T-helper 17 cell (primary cell): ENCODE measurements around the gene XXYLT1. TPM values are rescaled to one million over a fixed set of nuclear protein-coding genes. Genes with fewer than 3 reads are reported as not detected.
A peak's percentile ranks its signal among the peaks of the same experiment; 100 is the strongest.

ENCODE experiments used
- ATAC-seq: fragments of 150-1000 bp; cut with Tn5 transposase; 2 replicates; pipeline ENCODE4 v1.10.0; 2021; ENCODE audit warnings: mild to moderate bottlenecking, moderate library complexity
- DNase-seq, 3 donors: peaks; one replicate each; pipeline versions ENCODE4 v3.0.0 to v3.0.0-alpha.2; 2020 to 2021
- H3K9me3 ChIP-seq: one replicate; pipeline ENCODE4 v1.7.0; 2013; ENCODE audit warnings: low read length, mild to moderate bottlenecking; ENCODE audit not compliant: control insufficient read depth, poor library complexity, severe bottlenecking
- H3K27ac Mint-ChIP-seq: one replicate; pipeline ENCODE4 v1.8.0; 2022; ENCODE audit warnings: mild to moderate bottlenecking, moderate library complexity, mixed read lengths
- H3K27me3 Mint-ChIP-seq: one replicate; pipeline ENCODE4 v1.8.0; 2022; ENCODE audit warnings: mixed read lengths
- H3K36me3 Mint-ChIP-seq: one replicate; pipeline ENCODE4 v1.8.0; 2022; ENCODE audit warnings: low read depth, mixed read lengths
- H3K4me1 Mint-ChIP-seq: one replicate; pipeline ENCODE4 v1.8.0; 2022; ENCODE audit warnings: mild to moderate bottlenecking, mixed read lengths
- H3K4me3 Mint-ChIP-seq: one replicate; pipeline ENCODE4 v1.8.0; 2022; ENCODE audit warnings: mild to moderate bottlenecking, moderate library complexity, mixed read lengths
- total RNA-seq, 4 donors: library from RNA in 2 of 4; stranded (reverse) in 2 of 4; gene quantifications; one replicate each; pipeline ENCODE4 v1.2.3 and lab custom pipeline; 2022 to 2026

Gene XXYLT1
- total RNA-seq, 2 donors from 2014 or later: 7.6 to 7.7 TPM

DNA sequence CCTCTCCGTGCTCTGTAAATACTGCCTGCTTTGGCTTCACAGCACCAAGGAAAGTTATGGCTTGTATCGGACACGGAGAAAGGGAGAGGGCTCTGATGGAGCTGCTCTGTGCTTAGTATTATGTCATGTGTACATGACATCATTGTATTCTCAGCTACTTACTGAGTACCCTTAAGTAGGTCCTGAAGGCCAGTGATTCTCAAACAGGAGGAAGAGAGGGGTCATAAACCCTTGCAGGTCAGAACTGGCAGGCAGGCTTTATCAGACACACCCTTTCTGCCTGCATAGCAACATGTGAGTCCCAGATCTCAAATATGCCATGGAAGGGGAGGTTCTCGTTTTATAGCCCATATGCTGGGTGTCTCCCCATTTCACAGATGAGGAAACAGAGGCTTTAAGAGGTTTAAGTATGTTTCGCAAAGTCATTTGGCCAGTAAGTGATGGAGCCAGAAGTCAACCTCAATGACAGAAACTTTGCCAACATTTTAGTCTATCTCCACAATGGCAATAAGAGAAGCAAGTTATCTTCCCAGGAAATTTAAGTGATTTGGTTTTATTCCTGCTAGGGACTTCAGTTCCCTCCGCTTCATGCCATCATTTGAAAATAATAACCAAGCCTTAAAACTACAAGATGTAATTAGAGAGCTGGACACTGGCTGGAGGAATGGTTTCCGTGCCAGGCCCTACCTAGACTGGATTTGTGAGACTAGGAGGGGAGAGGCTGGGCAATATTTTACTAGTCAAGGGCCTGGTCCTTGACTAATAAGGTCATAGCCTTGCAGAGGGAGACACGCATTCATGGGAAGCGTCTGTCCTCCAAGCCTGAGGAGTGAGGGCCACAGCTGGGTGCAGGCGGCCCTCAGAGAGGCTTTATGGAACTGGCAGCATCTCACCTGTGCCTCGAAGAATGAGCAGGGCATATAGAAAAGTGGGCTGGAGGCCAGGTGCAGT lies 133.0 kb downstream of the XXYLT1 start:
- peaks cover 5% of the 10 kb centered on the region for H3K4me1 Mint-ChIP-seq

DNA sequence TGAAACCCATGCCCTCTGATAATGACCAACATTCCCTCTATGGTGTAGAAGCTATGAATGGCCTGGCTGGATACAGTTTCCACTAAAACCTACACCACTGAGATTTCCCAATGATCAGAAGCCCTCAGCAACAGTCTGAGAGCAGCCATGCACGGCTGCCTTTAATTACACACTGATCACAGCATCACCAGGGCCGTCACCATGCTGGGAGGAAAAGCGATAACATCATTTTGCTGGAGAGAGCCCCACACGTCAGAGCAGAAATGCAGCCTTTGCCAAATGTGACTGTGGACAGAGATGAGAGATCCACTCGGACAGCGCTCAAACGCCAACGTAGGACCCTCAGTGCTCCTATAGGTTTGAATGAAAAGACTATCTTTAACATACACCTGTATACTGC lies 135.0 kb downstream of the XXYLT1 start:
- H3K27ac Mint-ChIP-seq: peak overlapping the region; percentile 86
- DNase-seq: no peak
- no peaks in the 10 kb centered on the region for H3K36me3 Mint-ChIP-seq
- H3K4me3 Mint-ChIP-seq: no peak overlapping the region
- no peak for ATAC-seq
- H3K27me3 Mint-ChIP-seq: peaks cover 4% of the 10 kb centered on the region
- H3K4me1 Mint-ChIP-seq: peaks cover 12% of the 10 kb centered on the region
- no peaks in the 10 kb centered on the region for H3K9me3 ChIP-seq

More for the DNA sequence above, 133.0 kb downstream of the XXYLT1 start:
- Mint-ChIP-seq H3K27me3 (peaks cover 4% of the 10 kb centered on the region), H3K27ac (peak overlapping the region; percentile 19), H3K4me3 (peak overlapping the region; percentile 4), H3K36me3 (no peaks in the 10 kb centered on the region)
- no peak for ATAC-seq
- DNase-seq: no peak
- peaks cover 5% of the 10 kb centered on the region for H3K9me3 ChIP-seq

DNA sequence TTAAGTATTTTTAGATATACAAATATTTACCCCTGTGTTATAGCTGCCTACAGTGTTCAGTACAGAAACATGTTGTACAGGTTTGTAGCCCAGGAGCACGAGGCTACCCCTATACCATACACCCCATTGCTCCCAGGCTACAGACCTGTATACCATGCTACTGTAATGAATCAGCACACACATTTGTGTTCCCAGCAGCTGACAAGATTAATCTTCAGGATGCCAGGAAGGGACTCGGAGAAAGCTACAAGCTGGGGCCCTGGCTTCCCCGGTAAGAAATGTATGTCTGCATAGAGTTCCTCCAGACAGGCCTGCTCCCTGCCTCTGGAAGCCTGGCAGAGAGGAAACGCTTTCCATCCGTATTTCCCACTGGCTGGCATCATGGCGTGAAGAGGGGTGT lies 136.5 kb downstream of the XXYLT1 start:
- no peak for DNase-seq
- no peaks in the 10 kb centered on the region for H3K9me3 ChIP-seq
- no peak for ATAC-seq
- no peak overlapping the region for H3K4me3 Mint-ChIP-seq
- peaks cover 24% of the 10 kb centered on the region for H3K4me1 Mint-ChIP-seq
- H3K27ac Mint-ChIP-seq: peak overlapping the region; percentile 86
- H3K36me3 Mint-ChIP-seq: peaks cover 2% of the 10 kb centered on the region
- H3K27me3 Mint-ChIP-seq: peaks cover 14% of the 10 kb centered on the region

DNA sequence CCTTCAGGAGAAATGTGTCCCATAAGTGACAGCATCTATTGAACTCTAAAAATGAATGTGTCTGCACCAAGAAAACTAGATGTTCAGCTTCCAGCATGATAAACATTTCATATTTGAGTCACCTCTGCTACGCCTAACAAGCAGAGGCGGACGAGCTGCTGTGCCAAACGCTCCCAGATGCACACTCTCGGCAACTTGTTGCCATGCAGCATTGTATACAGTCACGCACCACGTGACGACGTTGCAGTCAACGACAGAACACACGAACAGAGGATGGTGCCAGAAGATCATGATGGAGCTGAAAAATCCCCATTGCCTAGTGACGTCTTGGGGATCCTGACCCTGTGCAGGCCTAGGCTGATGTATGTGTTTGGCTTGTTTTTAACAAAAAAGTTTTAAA lies 137.5 kb downstream of the XXYLT1 start:
- ATAC-seq (peak; percentile 91), DNase-seq (peak; percentile 31 to 40 (median 39))
- H3K27ac Mint-ChIP-seq: peak overlapping the region; percentile 91
- no peak overlapping the region for H3K4me3 Mint-ChIP-seq
- H3K27me3 Mint-ChIP-seq: peaks cover 14% of the 10 kb centered on the region
- H3K9me3 ChIP-seq: no peaks in the 10 kb centered on the region
- peaks cover 2% of the 10 kb centered on the region for H3K36me3 Mint-ChIP-seq
- H3K4me1 Mint-ChIP-seq: peaks cover 33% of the 10 kb centered on the region

DNA sequence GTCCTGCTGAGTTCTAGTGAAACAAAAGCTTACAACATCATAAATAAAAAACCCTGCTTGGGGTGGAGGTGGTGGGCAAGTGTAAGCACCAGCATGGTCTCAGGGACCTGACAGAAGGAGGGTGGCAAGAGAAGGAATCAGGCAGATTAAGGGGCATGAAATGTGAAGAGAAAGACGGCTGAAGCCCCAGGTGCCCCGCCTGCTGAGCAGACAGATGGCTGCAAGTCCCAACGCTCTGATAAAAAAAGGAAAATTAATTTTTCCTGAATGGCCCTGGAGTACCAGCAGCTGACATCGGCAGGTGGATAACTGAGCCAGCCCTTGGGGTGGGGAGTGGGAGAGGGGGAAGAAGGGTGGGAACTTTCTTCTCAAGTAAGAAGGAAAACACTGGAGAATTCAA lies 137.9 kb downstream of the XXYLT1 start:
- peak overlapping the region; percentile 91 for H3K27ac Mint-ChIP-seq
- H3K4me1 Mint-ChIP-seq: peaks cover 37% of the 10 kb centered on the region
- peaks cover 14% of the 10 kb centered on the region for H3K27me3 Mint-ChIP-seq
- H3K4me3 Mint-ChIP-seq: no peak overlapping the region
- no peaks in the 10 kb centered on the region for H3K9me3 ChIP-seq
- ATAC-seq: no peak
- H3K36me3 Mint-ChIP-seq: peaks cover 5% of the 10 kb centered on the region
- no peak for DNase-seq

DNA sequence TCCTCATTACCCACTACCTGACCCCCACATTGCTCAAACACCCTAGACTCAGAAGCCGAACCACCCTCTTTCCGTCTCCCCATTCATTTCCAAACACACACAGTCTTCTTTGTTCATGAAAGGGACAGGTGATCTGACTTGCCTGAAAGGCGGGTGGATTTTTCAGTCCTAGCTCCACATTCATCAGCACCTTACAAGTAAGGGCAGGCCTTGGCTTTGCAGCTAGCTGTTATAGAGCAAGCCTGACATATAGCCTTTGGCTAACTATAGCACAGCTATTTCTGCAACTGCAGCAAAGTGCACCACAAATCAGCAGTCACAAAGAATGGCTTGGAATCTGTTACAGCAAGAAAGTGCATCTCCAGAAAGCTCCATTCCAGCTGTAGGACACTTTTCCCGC lies 139.8 kb downstream of the XXYLT1 start:
- Mint-ChIP-seq H3K36me3 (peaks cover 5% of the 10 kb centered on the region), H3K27ac (peak overlapping the region; percentile 9), H3K4me3 (no peak overlapping the region), H3K4me1 (peaks cover 41% of the 10 kb centered on the region), H3K27me3 (peaks cover 14% of the 10 kb centered on the region)
- ATAC-seq (no peak), DNase-seq (no peak)
- no peaks in the 10 kb centered on the region for H3K9me3 ChIP-seq

DNA sequence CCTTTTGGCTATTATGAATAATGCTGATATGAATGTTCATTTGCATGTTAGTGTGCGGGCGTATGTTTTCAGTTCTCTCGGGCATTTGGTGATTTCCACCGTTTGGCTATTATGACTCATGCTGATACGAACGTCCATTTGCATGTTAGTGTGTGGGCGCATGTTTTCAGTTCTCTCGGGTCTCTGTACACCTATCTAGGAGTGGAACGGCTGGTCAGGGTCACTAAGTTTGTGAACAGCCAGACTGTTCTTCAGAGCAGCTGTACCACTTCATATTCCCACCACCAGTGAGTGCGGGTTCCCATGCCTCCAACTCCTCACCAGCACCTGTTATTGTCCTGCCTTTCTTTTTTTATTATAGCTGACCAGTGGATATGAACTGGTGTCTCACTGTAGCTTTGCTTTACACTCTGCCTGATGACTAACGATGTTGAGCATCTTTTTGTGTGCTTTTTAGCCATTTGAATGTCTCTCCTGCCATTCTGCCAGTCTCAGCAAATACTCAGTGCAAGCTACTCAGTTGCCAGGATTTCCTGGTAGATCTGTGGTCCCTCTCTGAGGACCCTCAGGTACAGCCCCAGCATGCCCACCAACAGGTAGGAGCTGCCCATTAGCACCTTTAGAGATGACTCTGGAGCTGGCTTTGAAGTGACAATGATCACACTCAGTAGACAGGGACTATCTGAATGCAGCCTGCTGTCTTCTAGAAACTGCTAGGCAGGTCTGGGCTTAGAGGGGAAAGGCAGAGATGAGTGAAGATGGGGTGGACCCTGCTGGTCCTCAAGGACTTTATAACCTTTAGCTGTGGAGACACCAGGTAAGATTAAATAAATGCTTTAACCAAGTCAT lies 141.1 kb downstream of the XXYLT1 start:
- peak; percentile 35 for ATAC-seq

DNA sequence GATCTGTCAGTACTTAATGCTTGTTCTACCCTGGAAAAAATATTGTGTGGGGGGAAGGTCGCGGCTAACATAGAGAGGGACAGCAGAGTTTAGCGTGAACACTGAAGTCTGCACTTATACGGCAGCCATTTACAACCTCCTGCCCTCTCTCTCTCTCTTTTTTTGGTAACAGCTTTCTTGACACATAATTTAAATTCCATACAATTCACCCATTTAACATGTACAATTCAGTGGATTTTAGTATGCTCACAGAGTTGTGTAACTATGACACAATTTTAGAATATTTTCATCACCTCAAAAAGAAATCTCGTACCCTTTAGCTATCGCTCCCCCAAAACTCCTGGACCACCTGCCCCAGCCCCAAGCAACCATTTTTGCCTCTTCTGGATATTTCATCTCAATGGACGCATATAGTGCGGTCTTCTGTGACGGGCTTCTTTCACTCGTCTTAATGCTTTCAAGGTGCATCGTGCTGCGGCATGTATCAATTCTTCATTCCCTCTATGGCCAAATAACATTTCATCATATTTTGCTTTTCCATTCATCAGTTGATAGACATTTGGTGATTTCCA lies 141.8 kb downstream of the XXYLT1 start:
- H3K4me3 Mint-ChIP-seq: peak overlapping the region; percentile 87
- no peak for ATAC-seq
- no peaks in the 10 kb centered on the region for H3K9me3 ChIP-seq
- DNase-seq: no peak
- peaks cover 5% of the 10 kb centered on the region for H3K36me3 Mint-ChIP-seq
- peaks cover 10% of the 10 kb centered on the region for H3K27me3 Mint-ChIP-seq
- H3K4me1 Mint-ChIP-seq: peaks cover 41% of the 10 kb centered on the region
- H3K27ac Mint-ChIP-seq: peak overlapping the region; percentile 94

More for the DNA sequence above, 141.1 kb downstream of the XXYLT1 start:
- peak overlapping the region; percentile 94 for H3K27ac Mint-ChIP-seq
- peak overlapping the region; percentile 87 for H3K4me3 Mint-ChIP-seq
- peaks cover 41% of the 10 kb centered on the region for H3K4me1 Mint-ChIP-seq
- DNase-seq: no peak
- H3K36me3 Mint-ChIP-seq: peaks cover 5% of the 10 kb centered on the region
- H3K9me3 ChIP-seq: no peaks in the 10 kb centered on the region
- H3K27me3 Mint-ChIP-seq: peaks cover 14% of the 10 kb centered on the region

DNA sequence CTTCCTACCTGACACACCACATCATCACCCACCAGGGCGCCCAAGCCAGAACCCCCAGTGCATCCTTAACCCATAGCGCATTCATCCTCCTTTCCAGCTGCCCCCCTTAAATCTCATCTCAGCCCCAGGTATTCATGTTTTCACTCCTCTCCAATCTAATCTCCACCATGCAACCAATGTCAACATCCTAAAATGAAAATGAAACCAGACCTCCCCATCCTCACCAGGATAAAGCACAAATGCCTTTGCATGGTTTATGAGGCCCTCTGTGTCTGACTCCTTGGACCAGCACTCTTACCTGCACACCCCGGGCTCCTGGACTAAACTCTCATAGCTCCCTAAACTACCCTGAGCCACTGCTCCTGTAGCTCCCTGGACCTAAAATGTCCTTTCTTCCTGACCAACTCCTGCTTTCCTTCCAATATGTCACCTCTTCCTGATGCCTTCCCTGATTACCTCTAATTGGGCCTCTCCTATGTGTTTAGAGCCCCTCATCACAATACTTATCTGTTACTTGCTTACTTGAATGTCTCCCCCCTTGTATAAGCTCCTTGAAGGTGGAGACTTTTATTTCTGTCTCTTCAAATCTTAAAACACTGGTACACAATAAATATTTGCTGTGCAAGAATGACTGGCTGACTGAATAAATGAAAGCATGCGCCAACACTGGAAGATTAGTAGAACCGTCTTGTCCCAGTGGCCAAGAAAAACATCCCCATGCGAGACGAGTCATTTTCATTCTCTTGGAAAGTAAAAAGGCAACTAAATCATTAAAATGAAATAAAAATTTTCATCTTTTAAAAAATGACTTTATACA lies 142.5 kb downstream of the XXYLT1 start:
- H3K9me3 ChIP-seq: no peaks in the 10 kb centered on the region
- no peak for DNase-seq
- Mint-ChIP-seq H3K4me1 (peaks cover 39% of the 10 kb centered on the region), H3K4me3 (peak overlapping the region; percentile 57), H3K36me3 (peaks cover 5% of the 10 kb centered on the region), H3K27ac (peak overlapping the region; percentile 94), H3K27me3 (peaks cover 10% of the 10 kb centered on the region)
- peak; percentile 30 for ATAC-seq

DNA sequence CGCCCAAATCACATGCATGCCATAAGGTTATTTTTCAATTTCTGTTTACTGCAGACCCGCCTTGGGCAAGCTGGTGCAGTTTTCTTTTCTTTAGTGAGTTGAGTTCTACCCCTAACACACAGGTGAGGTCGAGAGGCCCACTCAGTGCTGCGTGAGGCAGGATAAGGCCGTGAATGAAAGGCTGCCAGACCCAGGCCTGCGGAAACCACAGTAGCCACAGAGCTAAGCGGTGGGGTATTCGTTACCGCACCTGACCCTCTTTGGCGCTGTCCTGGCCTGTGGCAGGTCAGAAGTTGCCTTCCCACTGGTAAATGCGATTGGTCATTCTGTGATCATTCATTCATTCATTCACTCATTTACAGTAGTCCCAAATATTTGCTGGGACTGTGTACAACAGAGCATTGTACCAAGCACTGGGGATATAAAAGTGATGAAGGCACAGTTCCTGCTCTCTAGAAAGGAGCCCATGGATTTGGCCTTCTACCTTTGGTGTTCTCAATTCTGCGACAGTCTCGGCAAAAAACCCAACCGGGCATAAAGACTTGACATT lies 144.8 kb downstream of the XXYLT1 start:
- Mint-ChIP-seq H3K4me3 (no peak overlapping the region), H3K27ac (no peak overlapping the region), H3K27me3 (peaks cover 10% of the 10 kb centered on the region), H3K4me1 (peaks cover 33% of the 10 kb centered on the region), H3K36me3 (peaks cover 5% of the 10 kb centered on the region)
- ATAC-seq (no peak), DNase-seq (no peak)
- no peaks in the 10 kb centered on the region for H3K9me3 ChIP-seq

DNA sequence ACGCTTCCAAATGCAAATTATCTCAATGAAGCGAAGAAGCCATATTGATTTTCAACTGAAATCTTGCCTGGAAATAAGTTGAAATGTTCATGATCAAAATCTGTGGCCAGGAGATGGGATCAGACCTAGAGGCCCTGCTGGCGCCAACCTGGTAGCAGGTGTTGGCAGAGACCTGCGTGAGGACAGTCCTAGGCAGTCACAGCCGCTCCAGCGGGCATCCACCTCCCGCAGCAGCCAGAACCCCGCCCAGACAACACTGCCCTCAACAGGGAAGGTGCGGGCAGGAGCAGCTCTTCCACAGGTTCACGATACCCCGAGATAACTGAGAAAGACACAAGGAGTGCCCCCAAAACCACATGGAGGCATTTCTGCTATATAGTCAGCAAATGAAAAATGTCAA lies 145.3 kb downstream of the XXYLT1 start:
- Mint-ChIP-seq H3K4me3 (no peak overlapping the region), H3K27ac (no peak overlapping the region), H3K4me1 (peaks cover 30% of the 10 kb centered on the region), H3K36me3 (peaks cover 5% of the 10 kb centered on the region), H3K27me3 (peaks cover 10% of the 10 kb centered on the region)
- H3K9me3 ChIP-seq: no peaks in the 10 kb centered on the region
- no peak for ATAC-seq
- no peak for DNase-seq

DNA sequence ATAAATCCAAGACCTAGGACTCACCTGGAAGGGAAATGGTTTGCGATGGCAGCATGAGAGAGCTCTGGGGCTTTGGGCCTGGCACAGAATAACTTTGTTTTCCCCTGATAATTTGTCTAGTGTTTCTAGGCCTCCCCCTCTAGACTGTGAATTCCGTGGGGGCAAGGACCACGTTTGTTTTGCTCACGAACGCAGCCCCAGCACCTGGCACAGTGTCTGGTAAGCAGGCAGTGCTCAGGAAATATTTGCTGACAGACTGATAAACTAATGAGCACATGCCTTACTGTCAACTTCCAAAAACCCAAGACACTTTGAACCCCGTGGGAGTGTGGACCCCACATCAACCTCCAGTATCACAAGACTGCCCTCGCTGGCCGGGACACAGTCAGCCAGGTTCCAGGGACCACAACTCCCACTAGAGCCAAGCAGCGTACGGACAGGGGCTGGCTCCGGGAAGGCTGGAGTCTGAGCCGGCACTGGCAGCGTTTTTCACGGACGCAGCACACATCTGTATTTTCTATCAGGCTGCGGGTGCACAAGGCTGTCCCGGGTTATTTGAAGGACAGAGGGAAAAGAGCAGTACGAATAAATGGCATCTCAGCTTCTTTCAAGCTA lies 146.5 kb downstream of the XXYLT1 start:
- H3K36me3 Mint-ChIP-seq: peaks cover 2% of the 10 kb centered on the region
- no peak overlapping the region for H3K4me3 Mint-ChIP-seq
- H3K27ac Mint-ChIP-seq: no peak overlapping the region
- H3K4me1 Mint-ChIP-seq: peaks cover 19% of the 10 kb centered on the region
- DNase-seq: no peak
- no peaks in the 10 kb centered on the region for H3K27me3 Mint-ChIP-seq
- no peak for ATAC-seq
- H3K9me3 ChIP-seq: no peaks in the 10 kb centered on the region
